ACHN (cell line): ENCODE results near the gene GRIK2.
"Not testable (repeated sequence)": the region's sequence is repeated elsewhere in the genome, so short reads cannot be mapped to it uniquely, and the experiment has no call there.

Experiments
- DNase-seq: peaks from one replicate; pipeline ENCODE4 v3.0.0-alpha.2; 2015
- in situ Hi-C: cut with HindIII; loops from 2 replicates; pipeline ENCODE4 v1.10.0; 2017; ENCODE audit warnings: low sequenced_read_pairs, low pct_ligation_motif_present, low pct_unique_long_range_greater_than_20kb

The GRIK2 gene

GRCh38 chr6:101980924-101981323 is 587.4 kb downstream of the GRIK2 start:
- in situ Hi-C loops: no loop called here

GRCh38 chr6:101986476-101986875 is 593.0 kb downstream of the GRIK2 start:
- in situ Hi-C loops: no loop called here
- no peak for DNase-seq

More at GRCh38 chr6:101980924-101981323, 587.4 kb downstream of the GRIK2 start:
- DNase-seq: no peak

- in situ Hi-C loops: no loop called here
- no peak for DNase-seq
These were observed 598.8 kb downstream of the GRIK2 start for GRCh38 chr6:101992286-101992685.

GRCh38 chr6:101994521-101994920 is 601.0 kb downstream of the GRIK2 start:
- no peak for DNase-seq
- in situ Hi-C loops: no loop called here

- no peak for DNase-seq
- in situ Hi-C loops: no loop called here
These were observed 621.9 kb downstream of the GRIK2 start for GRCh38 chr6:102015431-102015830.

- DNase-seq: no peak
- in situ Hi-C loops: no loop called here
These were observed 628.8 kb downstream of the GRIK2 start for GRCh38 chr6:102022281-102022680.

GRCh38 chr6:102022803-102023202 is 629.3 kb downstream of the GRIK2 start:
- DNase-seq: no peak
- in situ Hi-C loops: no loop called here

GRCh38 chr6:102023977-102024657 is 630.6 kb downstream of the GRIK2 start:
- DNase-seq: no peak
- in situ Hi-C loops: no loop called here

GRCh38 chr6:102026649-102027048 is 633.1 kb downstream of the GRIK2 start:
- DNase-seq: no peak
- in situ Hi-C loops: no loop called here

- no peak for DNase-seq
- in situ Hi-C loops: no loop called here
These were observed 634.7 kb downstream of the GRIK2 start for GRCh38 chr6:102028176-102028575.

- DNase-seq: no peak
- in situ Hi-C loops: no loop called here
These were observed 645.5 kb downstream of the GRIK2 start for GRCh38 chr6:102038964-102039363.

- in situ Hi-C loops: no loop called here
- no peak for DNase-seq
These were observed 645.9 kb downstream of the GRIK2 start for GRCh38 chr6:102039441-102039840.

- in situ Hi-C loops: no loop called here
- no peak for DNase-seq
These were observed 657.5 kb downstream of the GRIK2 start for GRCh38 chr6:102051001-102051400.

GRCh38 chr6:102051720-102052119 is 658.2 kb downstream of the GRIK2 start:
- in situ Hi-C loops: no loop called here
- no peak for DNase-seq

- in situ Hi-C loops: no loop called here
- no peak for DNase-seq
These were observed 670.6 kb downstream of the GRIK2 start for GRCh38 chr6:102064142-102064541.

GRCh38 chr6:102066301-102066700 is 672.8 kb downstream of the GRIK2 start:
- in situ Hi-C loops: no loop called here
- no peak for DNase-seq

GRCh38 chr6:102068349-102068929 is 674.9 kb downstream of the GRIK2 start:
- no peak for DNase-seq
- in situ Hi-C loops: no loop called here

GRCh38 chr6:102075539-102075938 is 682.0 kb downstream of the GRIK2 start:
- no peak for DNase-seq
- in situ Hi-C loops: no loop called here

GRCh38 chr6:102085257-102085656 is 691.7 kb downstream of the GRIK2 start:
- in situ Hi-C loops: no loop called here
- DNase-seq: no peak

GRCh38 chr6:102088160-102088559 is 694.7 kb downstream of the GRIK2 start:
- in situ Hi-C loops, DNase-seq: not testable (repeated sequence)
